Esophagus muscularis mucosa (tissue), 3 donors: Measurements from ENCODE around the gene LIN7C.

ENCODE experiments used
- CTCF ChIP-seq, 3 experiments: fragments of 200-600 bp in 2 of 3; fragments of 450-650 bp in 1 of 3; sonication (generic) in 2 of 3; IDR thresholded peaks; one replicate each; pipeline ENCODE4 v1.5.1; 2017 to 2019; ENCODE audit warnings: antibody characterized with exemption in 3 of 3, mild to moderate bottlenecking in 2 of 3, moderate library complexity in 1 of 3
- POLR2AphosphoS5 ChIP-seq, 2 donors: sonication (generic); formaldehyde crosslinking; IDR thresholded peaks; one replicate each; pipeline ENCODE4 v1.6.1; 2017; ENCODE audit warnings: antibody characterized with exemption in 2 of 2

- TF ChIP-seq CTCF (IDR thresholded peaks at IDR 0.05), result no peak
- no peak for TF ChIP-seq POLR2AphosphoS5 (IDR thresholded peaks at IDR 0.05)
These were observed 40.9 kb downstream of the LIN7C start for GRCh38 chr11:27465629-27466028.
